Endothelial cell (in vitro differentiated cells): Measurements from ENCODE around the gene ELAVL2. TPM values are rescaled to one million over a fixed set of nuclear protein-coding genes. Genes with fewer than 3 reads are reported as not detected.

Experiments used
- DNase-seq: peaks from one replicate; pipeline ENCODE4 v3.0.0; 2021; ENCODE audit warnings: low spot score
- H3K27ac Mint-ChIP-seq: one replicate; pipeline ENCODE4 v1.8.0; 2021; ENCODE audit warnings: mixed read lengths, inconsistent platforms; ENCODE audit not compliant: unreplicated experiment
- H3K27me3 Mint-ChIP-seq: one replicate; pipeline ENCODE4 v1.8.0; 2021; ENCODE audit warnings: mild to moderate bottlenecking, moderate library complexity, mixed read lengths, inconsistent platforms; ENCODE audit not compliant: unreplicated experiment
- H3K36me3 Mint-ChIP-seq: one replicate; pipeline ENCODE4 v1.8.0; 2021; ENCODE audit warnings: mild to moderate bottlenecking, low read depth, mixed read lengths, inconsistent platforms; ENCODE audit not compliant: unreplicated experiment
- H3K4me1 Mint-ChIP-seq: one replicate; pipeline ENCODE4 v1.8.0; 2021; ENCODE audit warnings: mild to moderate bottlenecking, mixed read lengths, inconsistent platforms; ENCODE audit not compliant: unreplicated experiment
- H3K4me3 Mint-ChIP-seq: one replicate; pipeline ENCODE4 v1.8.0; 2021; ENCODE audit warnings: mild to moderate bottlenecking, mixed read lengths, inconsistent platforms; ENCODE audit not compliant: unreplicated experiment
- H3K9me3 Mint-ChIP-seq: one replicate; pipeline ENCODE4 v1.8.0; 2021; ENCODE audit warnings: mixed read lengths, inconsistent platforms; ENCODE audit not compliant: unreplicated experiment
- total RNA-seq: library from RNA; stranded (reverse); fragmentation: NEBNext Ultra II Directional; extraction: Animal tissue kit (Norgen Biotek cat#: 25700); gene quantifications from one replicate; pipeline ENCODE4 v1.2.1, GENCODE V29; 2021; ENCODE audit not compliant: unreplicated experiment
- TF ChIP-seq, protein P1 (sequence below): fragments of 200-600 bp; sonication (generic); IDR thresholded peaks from one replicate; pipeline ENCODE4 v1.5.0; 2021; ENCODE audit warnings: antibody characterized with exemption; ENCODE audit not compliant: unreplicated experiment

Gene ELAVL2
- total RNA-seq, 1 donor from 2014 or later = 10.3 TPM

GRCh38 chr9:23799521-23799920 lies 26.5 kb downstream of the ELAVL2 start:
- DNase-seq = no peak
- Mint-ChIP-seq H3K27me3 (no peaks in the 10 kb centered on the region), H3K9me3 (no peaks in the 10 kb centered on the region), H3K4me3 (no peak overlapping the region), H3K36me3 (no peaks in the 10 kb centered on the region), H3K4me1 (peaks cover 33% of the 10 kb centered on the region), H3K27ac (no peak overlapping the region)
- TF ChIP-seq, protein P1, sequence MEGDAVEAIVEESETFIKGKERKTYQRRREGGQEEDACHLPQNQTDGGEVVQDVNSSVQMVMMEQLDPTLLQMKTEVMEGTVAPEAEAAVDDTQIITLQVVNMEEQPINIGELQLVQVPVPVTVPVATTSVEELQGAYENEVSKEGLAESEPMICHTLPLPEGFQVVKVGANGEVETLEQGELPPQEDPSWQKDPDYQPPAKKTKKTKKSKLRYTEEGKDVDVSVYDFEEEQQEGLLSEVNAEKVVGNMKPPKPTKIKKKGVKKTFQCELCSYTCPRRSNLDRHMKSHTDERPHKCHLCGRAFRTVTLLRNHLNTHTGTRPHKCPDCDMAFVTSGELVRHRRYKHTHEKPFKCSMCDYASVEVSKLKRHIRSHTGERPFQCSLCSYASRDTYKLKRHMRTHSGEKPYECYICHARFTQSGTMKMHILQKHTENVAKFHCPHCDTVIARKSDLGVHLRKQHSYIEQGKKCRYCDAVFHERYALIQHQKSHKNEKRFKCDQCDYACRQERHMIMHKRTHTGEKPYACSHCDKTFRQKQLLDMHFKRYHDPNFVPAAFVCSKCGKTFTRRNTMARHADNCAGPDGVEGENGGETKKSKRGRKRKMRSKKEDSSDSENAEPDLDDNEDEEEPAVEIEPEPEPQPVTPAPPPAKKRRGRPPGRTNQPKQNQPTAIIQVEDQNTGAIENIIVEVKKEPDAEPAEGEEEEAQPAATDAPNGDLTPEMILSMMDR = no peak

DNA sequence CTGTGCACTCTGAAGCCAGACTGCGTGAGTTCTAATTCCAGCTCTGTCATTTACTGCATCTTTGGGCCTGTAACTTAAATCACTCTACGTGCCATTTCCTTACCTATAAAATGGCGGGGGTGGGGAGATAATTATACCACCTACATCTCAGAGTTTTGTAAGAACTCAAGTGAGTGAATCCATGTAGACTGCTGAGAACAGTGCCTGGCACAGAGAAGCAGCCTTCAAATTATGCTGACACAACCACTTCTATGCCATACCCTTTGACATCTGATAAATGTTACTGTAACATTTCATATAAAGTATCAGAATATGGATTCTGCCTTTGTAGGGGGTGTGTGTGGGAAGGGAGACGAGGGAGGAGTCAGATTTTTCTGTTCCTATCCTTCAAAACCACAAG lies 27.7 kb downstream of the ELAVL2 start:
- Mint-ChIP-seq H3K27me3 (no peaks in the 10 kb centered on the region), H3K9me3 (no peaks in the 10 kb centered on the region), H3K27ac (no peak overlapping the region), H3K4me1 (peaks cover 33% of the 10 kb centered on the region), H3K4me3 (no peak overlapping the region), H3K36me3 (no peaks in the 10 kb centered on the region)
- DNase-seq = no peak
- TF ChIP-seq, protein P1 = no peak

GRCh38 chr9:23796209-23796608 lies 29.8 kb downstream of the ELAVL2 start:
- no peak overlapping the region for H3K4me3 Mint-ChIP-seq
- no peak for DNase-seq
- peaks cover 19% of the 10 kb centered on the region for H3K4me1 Mint-ChIP-seq
- H3K27me3 Mint-ChIP-seq = no peaks in the 10 kb centered on the region
- no peaks in the 10 kb centered on the region for H3K36me3 Mint-ChIP-seq
- TF ChIP-seq, protein P1 = no peak
- no peak overlapping the region for H3K27ac Mint-ChIP-seq
- no peaks in the 10 kb centered on the region for H3K9me3 Mint-ChIP-seq

GRCh38 chr9:23790351-23791260 lies 35.4 kb downstream of the ELAVL2 start:
- Mint-ChIP-seq H3K4me1 (peaks cover 11% of the 10 kb centered on the region), H3K4me3 (no peak overlapping the region), H3K36me3 (no peaks in the 10 kb centered on the region), H3K27me3 (peaks cover 1% of the 10 kb centered on the region), H3K9me3 (no peaks in the 10 kb centered on the region), H3K27ac (no peak overlapping the region)
- TF ChIP-seq, protein P1 = no peak
- no peak for DNase-seq
